HEK293T (cell line): ENCODE data around the gene SCNN1B.

Experiments
- ARNT ChIP-seq: fragments of 450-650 bp; IDR thresholded peaks from 2 replicates; pipeline ENCODE4 v1.6.1; 2017; ENCODE audit warnings: mild to moderate bottlenecking
- BHLHE40 ChIP-seq: fragments of 450-650 bp; IDR thresholded peaks from 2 replicates; pipeline ENCODE4 v1.6.1; 2016; ENCODE audit warnings: mild to moderate bottlenecking, moderate library complexity, borderline replicate concordance
- ELF4 ChIP-seq: fragments of 450-650 bp; IDR thresholded peaks from 2 replicates; pipeline ENCODE4 v1.6.1; 2017; ENCODE audit warnings: antibody characterized with exemption
- FOXK2 ChIP-seq: fragments of 450-650 bp; IDR thresholded peaks from 2 replicates; pipeline ENCODE4 v1.6.1; 2016; ENCODE audit warnings: mild to moderate bottlenecking
- FOXM1 ChIP-seq: fragments of 450-650 bp; IDR thresholded peaks from 2 replicates; pipeline ENCODE4 v1.6.1; 2017; ENCODE audit warnings: mild to moderate bottlenecking, borderline replicate concordance
- HDGF ChIP-seq: fragments of 450-650 bp; IDR thresholded peaks from 2 replicates; pipeline ENCODE4 v1.6.1; 2017; ENCODE audit warnings: antibody characterized with exemption, borderline replicate concordance
- L3MBTL2 ChIP-seq: fragments of 450-650 bp; conservative IDR thresholded peaks from 2 replicates; pipeline ENCODE4 v1.6.1; 2016; ENCODE audit warnings: mild to moderate bottlenecking
- SP1 ChIP-seq: fragments of 450-650 bp; IDR thresholded peaks from 2 replicates; pipeline ENCODE4 v1.6.1; 2017

DNA sequence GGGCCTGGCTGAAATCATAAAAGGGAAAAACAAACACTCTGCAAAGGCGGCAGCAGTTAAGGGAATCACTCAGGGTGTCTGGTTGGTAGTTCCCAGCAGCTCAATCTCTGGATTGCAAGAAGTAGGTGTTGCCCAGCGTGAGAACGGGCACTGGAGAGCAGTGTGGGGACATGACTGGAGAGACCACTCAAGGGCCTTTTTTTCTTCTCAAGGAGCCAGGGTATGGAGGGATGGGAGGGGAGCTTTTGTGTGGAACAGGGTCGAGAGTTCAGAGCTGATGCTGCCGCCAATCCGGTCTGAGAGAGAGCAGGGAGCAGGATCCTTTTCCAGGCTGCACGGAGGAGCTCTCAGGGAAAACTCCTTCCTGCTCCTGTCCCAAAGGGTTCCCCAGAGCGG lies 15.2 kb downstream of the SCNN1B start:
- TF ChIP-seq FOXK2 (no peak), FOXM1 (no peak), L3MBTL2 (no peak), ELF4 (no peak), SP1 (no peak), ARNT (no peak), HDGF (no peak), BHLHE40 (no peak)
